Stomach (tissue), 9 donors: ENCODE data around the gene LAMTOR3. TPM values are rescaled to one million over a fixed set of nuclear protein-coding genes. Genes with fewer than 3 reads are reported as not detected.

Experiments
- DNase-seq, 2 donors: peaks; one replicate each; pipeline versions ENCODE4 v3.0.0 to v3.0.0-alpha.2; 2013 to 2019
- H3K27ac ChIP-seq, 5 donors: fragments of 200-600 bp in 4 of 5; sonication (generic) in 4 of 5; one replicate each; pipeline ENCODE4 v1.5.1; 2013 to 2019; ENCODE audit warnings: mild to moderate bottlenecking in 1 of 5, moderate library complexity in 1 of 5
- H3K27me3 ChIP-seq, 3 donors: fragments of 200-600 bp; sonication (generic); one replicate each; pipeline ENCODE4 v1.5.1; 2017 to 2019; ENCODE audit warnings: mixed run types in 1 of 3
- H3K36me3 ChIP-seq, 4 donors: fragments of 200-600 bp; sonication (generic); 1 replicate in 3 of 4; 2 replicates in 1 of 4; pipeline ENCODE4 v1.5.1; 2016 to 2019
- H3K4me1 ChIP-seq, 4 donors: fragments of 200-600 bp; sonication (generic); one replicate each; pipeline ENCODE4 v1.5.1; 2016 to 2019
- H3K4me3 ChIP-seq, 4 donors: fragments of 200-600 bp; sonication (generic) in 3 of 4; one replicate each; pipeline ENCODE4 v1.5.1; 2016 to 2019; ENCODE audit warnings: mild to moderate bottlenecking in 1 of 4
- H3K9me3 ChIP-seq, 4 donors: fragments of 200-600 bp; sonication (generic); one replicate each; pipeline ENCODE4 v1.5.1; 2016 to 2019
- CTCF ChIP-seq, 7 experiments: fragments of 450-650 bp in 4 of 7; fragments of 200-600 bp in 3 of 7; sonication (generic) in 3 of 7; IDR thresholded peaks; one replicate each; pipeline ENCODE4 v1.5.1; 2016 to 2019; ENCODE audit warnings: antibody characterized with exemption in 7 of 7, control low read depth in 2 of 7, mild to moderate bottlenecking in 1 of 7
- EP300 ChIP-seq: sonication (generic); formaldehyde crosslinking; IDR thresholded peaks from one replicate; pipeline ENCODE4 v1.6.1; 2017; ENCODE audit warnings: antibody characterized with exemption
- POLR2A ChIP-seq, 4 donors: fragments of 450-650 bp; IDR thresholded peaks; one replicate each; pipeline ENCODE4 v1.6.1; 2016; ENCODE audit warnings: antibody characterized with exemption in 4 of 4, control low read depth in 2 of 4, mild to moderate bottlenecking in 1 of 4, moderate library complexity in 1 of 4
- POLR2AphosphoS5 ChIP-seq, 3 donors: sonication (generic); formaldehyde crosslinking; IDR thresholded peaks; one replicate each; pipeline ENCODE4 v1.6.1; 2016; ENCODE audit warnings: antibody characterized with exemption in 3 of 3
- WGBS, 5 donors: extraction: QIAGEN DNeasy Blood & Tissue Kit in 3 of 5; methylation state at CpG; one replicate each; pipeline versions ENCODE4 v1.1.5 to v1.1.7; 2013 to 2018; 5-methylcytosine and 5-hydroxymethylcytosine counted together
- intact Hi-C: fragments of 100-400 bp; cut with DNase I; formaldehyde crosslinking; loops from one replicate; pipeline ENCODE4 v1.15.1; 2023; ENCODE audit warnings: low total_unique reads
- polyA plus RNA-seq, 3 donors: library from polyadenylated mRNA; stranded (reverse); fragments of 200-250 nt; gene quantifications; one replicate each; pipeline ENCODE4 v1.2.3, GENCODE V29; 2013
- total RNA-seq, 5 donors: library from RNA; depleted of rRNA; stranded (reverse); fragments of >200 nt; gene quantifications; one replicate each; pipeline versions ENCODE4 v1.1.0 to v1.2.3, GENCODE V29; 2014 to 2016
- donor health status: healthy with polysubstance abuse.
- donor health status: Bipolar disorder and iron deficiency.
- donor health status: healthy.

The LAMTOR3 gene
- total and polyA plus RNA-seq, 8 donors: 1.7 to 88.4 (median 40.0) TPM

GRCh38 chr4:99879458-99879857 lies 14.8 kb downstream of the LAMTOR3 start:
- WGBS, 5 donors: 84 to 92% (median 92%) methylated on average over 3 of the region's 3 CpGs
- H3K27me3 ChIP-seq: no peaks in the 10 kb centered on the region
- H3K36me3 ChIP-seq: peaks cover 14 to 72% (median 66%) of the 10 kb centered on the region in 4 donors
- H3K27ac ChIP-seq: no peak overlapping the region
- intact Hi-C loops: no loop called here
- H3K4me1 ChIP-seq: no peaks in the 10 kb centered on the region
- no peak for DNase-seq
- no peak overlapping the region for H3K4me3 ChIP-seq
- TF ChIP-seq POLR2AphosphoS5 (IDR thresholded peaks at IDR 0.05) (no peak), EP300 (no peak), POLR2A (IDR thresholded peaks at IDR 0.05) (no peak), CTCF (IDR thresholded peaks at IDR 0.05) (no peak)
- H3K9me3 ChIP-seq: no peaks in the 10 kb centered on the region

- H3K9me3 ChIP-seq: no peaks in the 10 kb centered on the region
- H3K27ac ChIP-seq: no peak overlapping the region
- intact Hi-C loops: no loop called here
- H3K4me1 ChIP-seq: no peaks in the 10 kb centered on the region
- H3K27me3 ChIP-seq: no peaks in the 10 kb centered on the region
- no peak overlapping the region for H3K4me3 ChIP-seq
- TF ChIP-seq POLR2AphosphoS5 (IDR thresholded peaks at IDR 0.05): no peak
- TF ChIP-seq EP300: no peak
- TF ChIP-seq CTCF (IDR thresholded peaks at IDR 0.05): no peak
- no peak for TF ChIP-seq POLR2A (IDR thresholded peaks at IDR 0.05)
- H3K36me3 ChIP-seq: peaks cover 14 to 63% (median 57%) of the 10 kb centered on the region in 4 donors
- DNase-seq: no peak
Measured at GRCh38 chr4:99878604-99879003, 15.6 kb downstream of the LAMTOR3 start.

- 85 to 95% (median 93%) methylated on average over 3 of the region's 3 CpGs for WGBS, 5 donors
- TF ChIP-seq EP300: no peak
- no peak for TF ChIP-seq POLR2AphosphoS5 (IDR thresholded peaks at IDR 0.05)
- no peak for TF ChIP-seq POLR2A (IDR thresholded peaks at IDR 0.05)
- TF ChIP-seq CTCF (IDR thresholded peaks at IDR 0.05): no peak
- intact Hi-C loops: no loop called here
Measured at GRCh38 chr4:99876946-99877345, 17.3 kb downstream of the LAMTOR3 start.

GRCh38 chr4:99875071-99875470 lies 19.2 kb downstream of the LAMTOR3 start:
- TF ChIP-seq EP300: no peak
- TF ChIP-seq CTCF (IDR thresholded peaks at IDR 0.05): no peak
- TF ChIP-seq POLR2AphosphoS5 (IDR thresholded peaks at IDR 0.05): no peak
- no peak for TF ChIP-seq POLR2A (IDR thresholded peaks at IDR 0.05)
- no peaks in the 10 kb centered on the region for H3K9me3 ChIP-seq
- no peak for DNase-seq
- no peaks in the 10 kb centered on the region for H3K4me1 ChIP-seq
- intact Hi-C loops: no loop called here
- no peak overlapping the region for H3K4me3 ChIP-seq
- H3K27ac ChIP-seq: no peak overlapping the region
- peaks cover 8 to 32% (median 29%) of the 10 kb centered on the region in 4 donors for H3K36me3 ChIP-seq
- no peaks in the 10 kb centered on the region for H3K27me3 ChIP-seq

More at GRCh38 chr4:99876946-99877345, 17.3 kb downstream of the LAMTOR3 start:
- Histone ChIP-seq H3K36me3 (peaks cover 14 to 51% (median 48%) of the 10 kb centered on the region in 4 donors), H3K4me3 (no peak overlapping the region), H3K4me1 (no peaks in the 10 kb centered on the region), H3K27ac (no peak overlapping the region), H3K27me3 (no peaks in the 10 kb centered on the region), H3K9me3 (no peaks in the 10 kb centered on the region)
- no peak for DNase-seq
